Smooth muscle cell (in vitro differentiated cells): ENCODE measurements around the gene IMMP2L. TPM values are rescaled to one million over a fixed set of nuclear protein-coding genes. Genes with fewer than 3 reads are reported as not detected.

Experiments
- DNase-seq: peaks from one replicate; lab custom pipeline; 2025; ENCODE audit not compliant: unreplicated experiment; lab: John Stamatoyannopoulos, UW
- H2AFZ ChIP-seq: fragments of 200-600 bp; sonication (generic); 2 replicates; pipeline ENCODE4 v1.6.0; 2016; ENCODE audit warnings: antibody characterized with exemption, low read depth, mild to moderate bottlenecking
- H3F3A ChIP-seq: fragments of 200-600 bp; sonication (generic); 2 replicates; pipeline ENCODE4 v1.6.0; 2017; ENCODE audit warnings: antibody characterized with exemption, low read depth
- H3K27ac ChIP-seq: fragments of 200-600 bp; sonication (generic); 2 replicates; pipeline ENCODE4 v1.5.1; 2016; ENCODE audit warnings: low read depth, mild to moderate bottlenecking
- H3K27me3 ChIP-seq: fragments of 200-600 bp; sonication (generic); 2 replicates; pipeline ENCODE4 v1.6.1; 2016; ENCODE audit warnings: low read depth, mild to moderate bottlenecking
- H3K36me3 ChIP-seq: fragments of 200-600 bp; sonication (generic); 2 replicates; pipeline ENCODE4 v1.5.1; 2016; ENCODE audit warnings: low read depth
- H3K4me1 ChIP-seq: fragments of 200-600 bp; sonication (generic); 2 replicates; pipeline ENCODE4 v1.5.1; 2016; ENCODE audit warnings: low read depth
- H3K4me2 ChIP-seq: fragments of 200-600 bp; sonication (generic); 2 replicates; pipeline ENCODE4 v1.6.0; 2016; ENCODE audit warnings: mild to moderate bottlenecking
- H3K4me3 ChIP-seq: fragments of 200-600 bp; sonication (generic); 2 replicates; pipeline ENCODE4 v1.5.1; 2016; ENCODE audit warnings: mild to moderate bottlenecking
- H3K79me2 ChIP-seq: fragments of 200-600 bp; sonication (generic); 2 replicates; pipeline ENCODE4 v1.6.0; 2016; ENCODE audit warnings: low read depth, mild to moderate bottlenecking
- H3K9ac ChIP-seq: fragments of 200-600 bp; sonication (generic); 2 replicates; pipeline ENCODE4 v1.6.0; 2016; ENCODE audit warnings: low read depth
- H3K9me3 ChIP-seq: fragments of 200-600 bp; sonication (generic); replicated peaks from 2 replicates; pipeline ENCODE4 v1.5.1; 2016; ENCODE audit warnings: low read depth
- H4K20me1 ChIP-seq: fragments of 200-600 bp; sonication (generic); 2 replicates; pipeline ENCODE4 v1.6.0; 2016; ENCODE audit warnings: low read depth
- CTCF ChIP-seq: fragments of 200-600 bp; sonication (generic); IDR thresholded peaks from 2 replicates; pipeline ENCODE4 v1.5.1; 2017; ENCODE audit warnings: borderline replicate concordance, mild to moderate bottlenecking, antibody characterized with exemption; ENCODE audit not compliant: insufficient read depth, poor library complexity, severe bottlenecking
- WGBS: methylation state at CpG from one replicate; pipeline ENCODE4 v1.1.7; 2016; ENCODE audit warnings: low lambda C conversion rate; 5-methylcytosine and 5-hydroxymethylcytosine counted together
- polyA plus RNA-seq: library from polyadenylated mRNA; unstranded; fragments of >200 nt; fragmentation: Nextera tagmentation; extraction: Ambion mirVana; gene quantifications from 2 replicates; pipeline ENCODE4 v1.2.1, GENCODE V29; 2016
- total RNA-seq: library from RNA; depleted of rRNA; stranded (reverse); fragments of >200 nt; gene quantifications from 2 replicates; pipeline ENCODE4 v1.2.3, GENCODE V29; 2014

The IMMP2L gene
- total and polyA plus RNA-seq, 2 experiments from 2014 or later, result 10.9 to 11.1 TPM

GRCh38 chr7:111413739-111414138 lies 148.6 kb downstream of the IMMP2L start:
- WGBS, result 54% methylated on average over 3 of the region's 3 CpGs
- no peak overlapping the region for H2AFZ ChIP-seq
- H3K4me2 ChIP-seq, result no peak overlapping the region
- H3K4me3 ChIP-seq, result no peak overlapping the region
- TF ChIP-seq CTCF, result no peak
- no peaks in the 10 kb centered on the region for H3K27me3 ChIP-seq
- no peak overlapping the region for H3K9ac ChIP-seq
- H3K4me1 ChIP-seq, result no peaks in the 10 kb centered on the region
- no peaks in the 10 kb centered on the region for H4K20me1 ChIP-seq
- H3K36me3 ChIP-seq, result no peaks in the 10 kb centered on the region
- H3F3A ChIP-seq, result no peaks in the 10 kb centered on the region
- DNase-seq, result no peak
- H3K27ac ChIP-seq, result no peak overlapping the region
- H3K9me3 ChIP-seq, result no peaks in the 10 kb centered on the region
- no peaks in the 10 kb centered on the region for H3K79me2 ChIP-seq

- H4K20me1 ChIP-seq, result no peaks in the 10 kb centered on the region
- no peak for DNase-seq
- no peak for TF ChIP-seq CTCF
- no peak overlapping the region for H3K4me3 ChIP-seq
- H3F3A ChIP-seq, result no peaks in the 10 kb centered on the region
- no peak overlapping the region for H3K4me2 ChIP-seq
- no peaks in the 10 kb centered on the region for H3K9me3 ChIP-seq
- no peak overlapping the region for H3K27ac ChIP-seq
- H3K9ac ChIP-seq, result no peak overlapping the region
- no peaks in the 10 kb centered on the region for H3K36me3 ChIP-seq
- no peaks in the 10 kb centered on the region for H3K4me1 ChIP-seq
- no peak overlapping the region for H2AFZ ChIP-seq
- no peaks in the 10 kb centered on the region for H3K79me2 ChIP-seq
- no peaks in the 10 kb centered on the region for H3K27me3 ChIP-seq
These were observed 151.4 kb downstream of the IMMP2L start for GRCh38 chr7:111410899-111411298.

- Histone ChIP-seq H3K4me1 (no peaks in the 10 kb centered on the region), H2AFZ (no peak overlapping the region), H3K4me2 (peak overlapping the region; percentile 1), H3K9ac (no peak overlapping the region), H3K9me3 (no peaks in the 10 kb centered on the region), H3K4me3 (no peak overlapping the region), H3K27me3 (no peaks in the 10 kb centered on the region), H3F3A (no peaks in the 10 kb centered on the region), H3K79me2 (no peaks in the 10 kb centered on the region), H3K27ac (no peak overlapping the region), H3K36me3 (no peaks in the 10 kb centered on the region), H4K20me1 (no peaks in the 10 kb centered on the region)
- WGBS, result 23% methylated on average over 1 of the region's 1 CpG
- DNase-seq, result no peak
- TF ChIP-seq CTCF, result no peak
These were observed 152.4 kb downstream of the IMMP2L start for GRCh38 chr7:111409714-111410422.

DNA sequence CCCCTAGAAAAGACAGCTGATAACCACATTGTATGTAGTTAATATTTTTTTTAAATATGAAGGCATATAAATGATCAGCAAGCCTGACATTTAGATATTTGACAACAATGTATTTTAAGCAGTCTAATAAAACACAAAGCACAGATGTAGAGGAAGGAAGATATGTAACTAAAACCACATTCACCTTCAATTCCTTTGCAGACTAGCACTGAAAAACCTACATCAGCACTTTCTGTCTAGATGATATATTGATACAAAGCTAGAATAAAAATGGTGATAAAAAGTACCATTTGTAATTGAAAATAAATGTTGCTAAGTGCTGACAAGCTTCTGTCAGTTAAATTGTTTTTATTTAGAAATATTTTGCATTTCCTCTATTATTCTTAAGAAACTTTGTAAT lies 153.6 kb downstream of the IMMP2L start:
- H3K79me2 ChIP-seq, result no peaks in the 10 kb centered on the region
- DNase-seq, result no peak
- H3F3A ChIP-seq, result no peaks in the 10 kb centered on the region
- H3K4me1 ChIP-seq, result no peaks in the 10 kb centered on the region
- no peak overlapping the region for H3K9ac ChIP-seq
- H3K36me3 ChIP-seq, result no peaks in the 10 kb centered on the region
- H3K4me2 ChIP-seq, result no peak overlapping the region
- H4K20me1 ChIP-seq, result no peaks in the 10 kb centered on the region
- H2AFZ ChIP-seq, result no peak overlapping the region
- H3K27ac ChIP-seq, result no peak overlapping the region
- no peak overlapping the region for H3K4me3 ChIP-seq
- TF ChIP-seq CTCF, result no peak
- H3K27me3 ChIP-seq, result no peaks in the 10 kb centered on the region
- no peaks in the 10 kb centered on the region for H3K9me3 ChIP-seq
